ENCODE measurements around the gene EIF3J. TPM values are rescaled to one million over a fixed set of nuclear protein-coding genes. Genes with fewer than 3 reads are reported as not detected.

The EIF3J gene
- polyA plus RNA-seq, 4 donors, result 31.5 to 63.3 (median 52.3) TPM

DNA sequence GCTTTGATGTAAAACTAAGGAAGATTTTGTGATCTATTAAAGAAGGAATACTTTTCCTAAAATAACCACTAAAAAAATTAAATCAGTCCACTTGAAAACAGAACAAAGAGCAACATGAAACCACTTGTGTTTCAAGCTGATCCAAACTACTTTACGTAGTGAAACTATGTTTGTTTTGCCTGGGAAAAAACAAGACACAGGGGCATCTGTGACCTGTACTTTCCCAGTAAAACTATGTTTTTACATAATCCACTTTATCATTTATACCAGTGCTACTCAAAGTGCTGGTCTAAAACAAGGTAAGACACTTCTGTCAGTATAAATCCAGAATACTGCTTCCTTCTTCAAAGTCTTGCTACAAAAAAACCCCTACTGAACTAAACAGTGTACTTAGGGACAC, 69.8 kb downstream of the EIF3J start:
- WGBS, 3 donors, result 81 to 92% (median 83%) methylated on average over 1 of the region's 1 CpG
- Histone ChIP-seq H3K4me1 (ENCODE audit: control insufficient read depth in 3 of 3, insufficient read depth in 2 of 3, low read depth in 1 of 3, low read length in 2 of 3) (no peaks in the 10 kb centered on the region), H3K36me3 (ENCODE audit: control insufficient read depth in 3 of 3, insufficient read depth in 2 of 3, low read depth in 1 of 3, low read length in 3 of 3) (peaks cover 9 to 30% (median 19%) of the 10 kb centered on the region in 3 donors), H3K27me3 (ENCODE audit: control insufficient read depth in 3 of 3, insufficient read depth in 3 of 3, low read length in 3 of 3) (no peaks in the 10 kb centered on the region), H3K4me3 (ENCODE audit: low read depth in 1 of 3, low read length in 3 of 3) (no peak overlapping the region), H3K9me3 (ENCODE audit: control insufficient read depth in 2 of 2, insufficient read depth in 1 of 2, low read depth in 1 of 2, low read length in 1 of 2) (no peaks in the 10 kb centered on the region), H3K27ac (ENCODE audit: low read depth in 1 of 3, low read length in 2 of 3) (no peak overlapping the region)
- FAIRE-seq (no peak), DNase-seq (no peak)

Other genes with a start within 250 kb of the EIF3J start
- 10 to 100 TPM; 11.6 to 63.2 (median 23.1) TPM for gene GOLM2, start 248.4 kb upstream of the EIF3J start, polyA plus RNA-seq
- 10 to 100 TPM in 1 of 4 donors, 1 to 10 TPM in 3; 4.5 to 36.1 (median 6.4) TPM for gene CTDSPL2, start 109.5 kb upstream of the EIF3J start, polyA plus RNA-seq
- gene SPG11, start 126.5 kb downstream of the EIF3J start, polyA plus RNA-seq, result 10 to 100 TPM; 33.5 to 63.8 (median 34.7) TPM
- 1 to 10 TPM; 1.5 to 6.8 (median 2.9) TPM for gene PATL2, start 174.2 kb downstream of the EIF3J start, polyA plus RNA-seq
- gene B2M, start 174.4 kb downstream of the EIF3J start, polyA plus RNA-seq, result 1,000 to 10,000 TPM; 1,875 to 5,068 (median 4,132) TPM
- gene TRIM69, start 199.4 kb downstream of the EIF3J start, polyA plus RNA-seq, result 10 to 100 TPM in 2 of 4 donors, 1 to 10 TPM in 2; 8.1 to 18.5 (median 10.9) TPM